ENCODE data around the gene PPP1R10.
A peak's percentile ranks its signal among the peaks of the same experiment; 100 is the strongest.

Gene PPP1R10

GRCh38 chr6:30614044-30614842, 2.8 kb downstream of the PPP1R10 start:
- peak overlapping the region; percentile 96 for H3K4me3 ChIP-seq (ENCODE audit: low read depth, low read length)
- TF ChIP-seq, protein P1, sequence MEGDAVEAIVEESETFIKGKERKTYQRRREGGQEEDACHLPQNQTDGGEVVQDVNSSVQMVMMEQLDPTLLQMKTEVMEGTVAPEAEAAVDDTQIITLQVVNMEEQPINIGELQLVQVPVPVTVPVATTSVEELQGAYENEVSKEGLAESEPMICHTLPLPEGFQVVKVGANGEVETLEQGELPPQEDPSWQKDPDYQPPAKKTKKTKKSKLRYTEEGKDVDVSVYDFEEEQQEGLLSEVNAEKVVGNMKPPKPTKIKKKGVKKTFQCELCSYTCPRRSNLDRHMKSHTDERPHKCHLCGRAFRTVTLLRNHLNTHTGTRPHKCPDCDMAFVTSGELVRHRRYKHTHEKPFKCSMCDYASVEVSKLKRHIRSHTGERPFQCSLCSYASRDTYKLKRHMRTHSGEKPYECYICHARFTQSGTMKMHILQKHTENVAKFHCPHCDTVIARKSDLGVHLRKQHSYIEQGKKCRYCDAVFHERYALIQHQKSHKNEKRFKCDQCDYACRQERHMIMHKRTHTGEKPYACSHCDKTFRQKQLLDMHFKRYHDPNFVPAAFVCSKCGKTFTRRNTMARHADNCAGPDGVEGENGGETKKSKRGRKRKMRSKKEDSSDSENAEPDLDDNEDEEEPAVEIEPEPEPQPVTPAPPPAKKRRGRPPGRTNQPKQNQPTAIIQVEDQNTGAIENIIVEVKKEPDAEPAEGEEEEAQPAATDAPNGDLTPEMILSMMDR (IDR thresholded peaks at IDR 0.05; ENCODE audit: low read depth, low read length): no peak
- no peak for DNase-seq (ENCODE audit: low read depth, low spot score)
- in situ Hi-C loops (cut with HindIII; ENCODE audit: low sequenced_read_pairs): no loop called here

- peak; percentile 21 for DNase-seq (ENCODE audit: low read depth, low spot score)
- in situ Hi-C loops (cut with HindIII; ENCODE audit: low sequenced_read_pairs): no loop called here
- TF ChIP-seq, protein P1 (IDR thresholded peaks at IDR 0.05; ENCODE audit: low read depth, low read length): no peak
- H3K4me3 ChIP-seq (ENCODE audit: low read depth, low read length): no peak overlapping the region
Observed at GRCh38 chr6:30613251-30614043, 3.6 kb downstream of the PPP1R10 start.

DNA sequence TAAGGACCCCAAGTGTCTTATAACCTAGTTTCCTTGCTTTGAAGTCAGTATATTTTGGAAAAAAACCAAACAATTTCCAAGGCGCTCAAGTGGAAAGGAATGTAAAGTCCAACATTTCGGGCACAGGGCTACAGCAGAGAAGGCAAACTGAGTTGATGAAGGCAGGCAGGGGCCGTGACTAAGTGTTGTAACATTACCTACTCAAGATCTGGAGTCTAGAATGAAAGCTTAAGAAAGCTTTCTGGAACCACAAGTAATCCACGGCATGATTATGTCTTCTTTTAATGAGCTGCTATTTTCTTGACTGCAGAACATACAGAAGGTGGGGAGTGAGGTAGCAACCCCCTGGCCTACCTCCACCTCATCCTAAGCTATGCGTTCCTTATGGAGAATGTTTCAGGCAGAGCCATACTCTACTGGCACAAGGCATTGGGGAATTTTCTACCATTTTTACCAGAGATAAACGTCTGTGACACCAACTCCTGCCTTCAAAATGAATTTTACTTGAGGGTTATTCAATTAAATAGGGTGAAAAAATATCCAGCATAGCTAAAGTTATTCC, 4.3 kb downstream of the PPP1R10 start:
- no peak overlapping the region for H3K4me3 ChIP-seq (ENCODE audit: low read depth, low read length)
- TF ChIP-seq, protein P1 (IDR thresholded peaks at IDR 0.05; ENCODE audit: low read depth, low read length): no peak
- DNase-seq (ENCODE audit: low read depth, low spot score): peak; percentile 82
- in situ Hi-C loops (cut with HindIII; ENCODE audit: low sequenced_read_pairs): no loop called here

DNA sequence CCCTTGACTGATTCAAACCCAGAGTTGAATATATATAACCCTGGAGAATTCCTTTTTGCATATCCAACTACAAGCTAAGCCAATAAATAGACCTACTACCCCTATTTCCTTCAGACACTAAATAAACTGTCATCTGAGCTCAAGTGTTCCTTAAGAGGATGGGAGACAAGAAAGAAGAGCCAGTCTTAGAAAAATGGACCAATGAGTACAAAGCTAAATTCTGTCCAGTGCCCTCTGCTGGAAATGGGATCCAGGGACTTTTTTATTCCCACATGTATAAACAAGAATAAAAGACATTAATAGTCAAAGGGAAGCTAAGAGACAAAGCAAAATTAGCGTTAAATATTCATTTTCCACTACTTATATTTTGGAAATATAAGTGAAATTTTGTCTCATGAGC, 4.8 kb downstream of the PPP1R10 start:
- DNase-seq (ENCODE audit: low read depth, low spot score): no peak
- in situ Hi-C loops (cut with HindIII; ENCODE audit: low sequenced_read_pairs): no loop called here
- TF ChIP-seq, protein P1 (IDR thresholded peaks at IDR 0.05; ENCODE audit: low read depth, low read length): peak; percentile 45
- H3K4me3 ChIP-seq (ENCODE audit: low read depth, low read length): no peak overlapping the region

DNA sequence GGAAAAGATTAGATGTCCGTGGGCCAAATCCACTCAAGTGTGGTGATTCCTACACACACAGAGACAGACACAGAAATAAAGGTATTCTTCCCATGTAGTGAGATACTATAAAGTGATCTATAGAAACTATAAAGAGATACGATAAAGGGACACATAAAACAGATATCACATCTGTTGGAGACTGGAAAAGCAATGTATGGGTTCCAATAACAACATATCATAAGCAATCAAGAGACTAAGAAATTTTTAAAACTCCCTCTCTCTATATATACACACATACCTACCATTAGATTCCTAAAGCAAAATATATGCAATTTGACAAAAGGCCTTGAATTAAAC, 5.2 kb downstream of the PPP1R10 start:
- TF ChIP-seq, protein P1 (IDR thresholded peaks at IDR 0.05; ENCODE audit: low read depth, low read length): no peak
- no peak for DNase-seq (ENCODE audit: low read depth, low spot score)
- no peak overlapping the region for H3K4me3 ChIP-seq (ENCODE audit: low read depth, low read length)
- in situ Hi-C loops (cut with HindIII; ENCODE audit: low sequenced_read_pairs): no loop called here

GRCh38 chr6:30611150-30611855, 5.7 kb downstream of the PPP1R10 start:
- TF ChIP-seq, protein P1 (IDR thresholded peaks at IDR 0.05; ENCODE audit: low read depth, low read length): no peak
- in situ Hi-C loops (cut with HindIII; ENCODE audit: low sequenced_read_pairs): no loop called here
- no peak for DNase-seq (ENCODE audit: low read depth, low spot score)

More at GRCh38 chr6:30611150-30611855, 5.7 kb downstream of the PPP1R10 start:
- no peak overlapping the region for H3K4me3 ChIP-seq (ENCODE audit: low read depth, low read length)
